GM04504 (cell line): ENCODE measurements around the gene NTPCR.
"Not testable (repeated sequence)": the region's sequence is repeated elsewhere in the genome, so short reads cannot be mapped to it uniquely, and the experiment has no call there.

Experiments used
- DNase-seq: peaks from one replicate; pipeline ENCODE4 v3.0.0-alpha.2; 2012; ENCODE audit warnings: low read depth

The NTPCR gene

GRCh38 chr1:232950197-232951176 lies at the start of gene NTPCR:
TSS of gene NTPCR (plus strand) at chr1:232950611. CDS start at chr1:232950711, 100 bp downstream.
- peak; percentile 82 for DNase-seq

- no peak for DNase-seq
Observed at GRCh38 chr1:232900818-232901217, 49.6 kb upstream of the NTPCR start.

GRCh38 chr1:232901255-232901654 lies 49.2 kb upstream of the NTPCR start:
- no peak for DNase-seq

GRCh38 chr1:232902774-232903350 lies 47.5 kb upstream of the NTPCR start:
- no peak for DNase-seq

DNA sequence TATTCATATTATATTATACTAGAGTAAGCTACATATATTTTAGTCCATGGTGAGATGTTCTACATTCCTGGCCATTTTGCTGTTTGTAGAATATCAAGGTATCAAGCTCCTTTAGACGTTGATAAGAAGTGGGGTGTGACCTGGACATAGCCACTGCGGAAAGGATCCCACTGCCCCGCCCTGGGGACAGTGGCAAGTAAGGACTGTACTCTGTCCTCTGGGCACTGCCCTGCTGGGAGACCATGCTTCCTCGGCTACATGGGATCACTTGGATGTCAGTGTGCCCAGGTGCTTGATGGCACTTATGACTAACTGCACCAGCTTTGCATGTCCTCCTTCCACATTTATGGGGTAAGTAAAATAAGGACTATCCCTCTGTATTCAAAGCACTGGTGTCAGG lies 46.3 kb upstream of the NTPCR start:
- no peak for DNase-seq

- DNase-seq, result peak; percentile 59
Observed at GRCh38 chr1:232904566-232904965, 45.8 kb upstream of the NTPCR start.

DNA sequence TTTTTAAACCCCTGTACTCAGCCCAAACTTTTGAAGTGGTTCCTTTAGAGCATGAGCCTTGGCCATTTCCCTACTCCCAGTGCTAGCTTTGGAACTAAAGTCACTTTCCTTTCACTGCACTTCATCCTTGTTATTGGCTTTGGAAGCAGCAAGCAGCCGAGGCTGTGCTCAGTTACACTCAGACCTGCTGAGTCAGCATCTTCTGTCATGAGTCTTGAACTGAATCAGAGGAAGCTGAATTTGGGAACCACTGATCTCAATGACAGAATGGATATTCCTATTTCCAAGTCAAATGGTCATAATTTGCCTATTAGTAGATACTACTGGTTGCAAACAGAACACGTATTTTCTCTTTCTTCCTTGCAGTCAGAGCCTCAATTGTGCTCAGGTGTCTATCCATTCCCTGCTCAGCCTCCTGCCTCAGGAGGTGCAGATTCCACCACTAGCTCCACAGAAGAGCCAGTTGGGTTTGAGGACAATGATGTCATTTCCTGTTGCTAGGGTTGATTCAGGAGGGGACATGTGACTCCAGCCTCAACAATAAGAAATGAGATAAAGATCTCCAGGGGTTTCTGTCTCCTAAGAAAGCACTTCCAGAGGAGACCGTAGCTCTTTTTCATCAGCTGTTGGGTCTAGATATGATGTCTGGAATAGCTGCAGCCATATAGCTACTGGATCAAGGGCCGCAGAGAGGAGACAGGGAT lies 44.9 kb upstream of the NTPCR start:
- DNase-seq, result no peak

DNA sequence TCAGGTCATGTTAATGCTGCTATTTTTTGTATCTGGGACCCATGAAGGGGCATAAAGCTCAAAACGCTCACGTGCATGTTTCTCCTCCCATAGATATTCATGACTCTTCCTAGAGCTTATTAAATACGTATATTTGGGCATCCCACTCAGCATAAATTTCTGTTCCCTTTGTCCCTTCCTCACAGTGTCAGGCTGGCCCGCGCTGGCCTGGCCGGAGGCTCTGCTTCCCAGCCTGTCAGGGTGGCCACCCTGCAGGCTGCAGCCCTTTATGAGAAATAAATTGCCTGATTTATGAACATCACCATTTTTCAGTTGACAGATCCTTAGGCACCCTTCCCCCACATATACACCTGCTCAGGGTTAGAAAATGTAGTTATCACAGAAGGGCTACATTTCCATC lies 44.0 kb upstream of the NTPCR start:
- DNase-seq, result no peak

- no peak for DNase-seq
Observed at GRCh38 chr1:232908831-232909230, 41.6 kb upstream of the NTPCR start.

- DNase-seq, result no peak
Observed at GRCh38 chr1:232909752-232910151, 40.7 kb upstream of the NTPCR start.

GRCh38 chr1:232911027-232911599 lies 39.3 kb upstream of the NTPCR start:
- no peak for DNase-seq

GRCh38 chr1:232912845-232913580 lies 37.4 kb upstream of the NTPCR start:
- no peak for DNase-seq

GRCh38 chr1:232914271-232914670 lies 36.1 kb upstream of the NTPCR start:
- DNase-seq, result not testable (repeated sequence)

DNA sequence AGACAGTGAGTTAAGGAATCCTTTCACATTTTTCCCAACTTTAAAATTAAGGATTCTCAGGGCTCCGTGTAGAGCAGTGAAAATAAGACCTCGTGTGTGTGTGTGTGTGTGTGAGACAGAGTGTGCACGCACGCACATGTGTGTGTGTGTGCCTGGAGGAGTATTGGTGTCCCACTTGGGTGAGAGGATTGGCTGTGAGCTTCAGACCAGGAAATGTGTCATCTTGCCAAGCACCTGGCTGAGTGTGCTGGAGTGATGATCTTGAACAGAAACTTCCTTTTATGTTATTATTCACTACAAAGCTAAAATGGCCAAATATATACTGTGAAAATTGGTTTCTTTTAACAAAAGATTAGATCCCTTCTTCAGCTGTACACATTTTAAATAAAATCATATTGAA lies 35.2 kb upstream of the NTPCR start:
- DNase-seq, result no peak

- DNase-seq, result no peak
Observed at GRCh38 chr1:232917053-232917452, 33.4 kb upstream of the NTPCR start.

DNA sequence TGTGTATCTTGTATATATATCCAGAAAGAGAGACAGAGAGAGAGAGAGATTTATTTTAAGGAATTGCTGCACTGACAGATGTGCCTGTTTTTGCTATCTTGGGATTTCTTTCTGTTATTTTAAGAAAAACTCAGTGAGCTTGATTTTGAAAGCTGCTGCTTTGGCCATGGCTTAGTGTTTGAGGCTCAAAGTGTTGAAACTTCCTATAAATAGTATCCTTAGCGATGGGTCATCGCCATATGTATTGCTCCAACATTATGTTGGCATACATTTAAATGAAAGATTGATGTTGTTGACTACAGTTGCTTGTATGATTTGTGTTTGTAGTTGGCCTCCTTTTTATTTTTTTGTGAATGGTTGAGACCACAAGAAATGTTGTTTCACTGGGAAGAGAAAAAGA lies 29.0 kb upstream of the NTPCR start:
- no peak for DNase-seq

- peak; percentile 62 for DNase-seq
Observed at GRCh38 chr1:232922485-232922884, 27.9 kb upstream of the NTPCR start.

DNA sequence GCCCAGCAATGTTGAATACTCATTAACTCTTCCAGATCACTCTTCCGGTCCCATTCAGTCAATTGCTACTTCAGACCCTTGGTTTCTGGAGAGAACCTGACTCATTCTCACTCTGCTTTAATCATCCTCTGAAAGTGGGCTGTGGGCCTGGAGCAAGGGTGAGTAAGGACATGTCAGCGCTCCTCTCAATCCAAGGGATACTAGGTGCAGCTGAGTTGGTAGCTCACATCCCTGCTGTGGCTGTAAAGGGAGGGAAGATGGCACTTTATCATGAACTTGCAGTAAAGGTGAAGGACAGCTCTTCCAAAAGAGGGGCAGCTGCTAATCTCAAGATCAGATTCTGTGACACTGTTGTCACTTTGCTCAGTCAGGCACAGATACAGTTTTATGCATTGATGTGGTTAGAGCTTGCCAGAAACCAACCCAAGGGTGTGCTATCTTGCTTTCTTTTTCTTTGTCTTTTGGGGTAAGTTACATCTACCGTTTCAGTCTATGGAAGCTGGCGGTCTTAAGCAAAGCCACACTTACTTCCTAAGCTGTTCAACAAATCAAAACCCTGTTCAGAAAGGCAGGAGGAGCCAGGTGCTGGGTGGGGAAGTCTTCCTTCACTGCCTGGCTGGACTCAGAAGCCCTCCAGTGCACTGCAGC lies 26.5 kb upstream of the NTPCR start:
- peak; percentile 52 for DNase-seq

DNA sequence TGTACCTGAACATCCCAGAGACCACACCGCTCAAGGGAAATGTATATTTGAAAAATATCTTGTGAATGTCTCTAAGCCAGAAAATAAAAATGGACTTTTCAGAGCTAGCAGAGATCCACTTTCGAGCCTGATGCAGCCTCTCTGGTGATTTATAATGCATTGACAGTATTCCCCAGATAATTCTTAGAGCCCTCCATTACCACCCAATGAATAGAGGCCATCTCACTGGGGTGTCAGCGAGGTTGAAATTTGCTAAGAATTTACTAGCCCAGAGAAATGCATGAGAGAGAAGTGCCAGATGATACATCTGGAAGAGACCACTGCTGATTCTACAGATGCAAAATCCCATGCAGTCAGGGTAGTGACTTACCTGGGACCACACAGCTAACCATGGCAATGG lies 25.5 kb upstream of the NTPCR start:
- no peak for DNase-seq

DNA sequence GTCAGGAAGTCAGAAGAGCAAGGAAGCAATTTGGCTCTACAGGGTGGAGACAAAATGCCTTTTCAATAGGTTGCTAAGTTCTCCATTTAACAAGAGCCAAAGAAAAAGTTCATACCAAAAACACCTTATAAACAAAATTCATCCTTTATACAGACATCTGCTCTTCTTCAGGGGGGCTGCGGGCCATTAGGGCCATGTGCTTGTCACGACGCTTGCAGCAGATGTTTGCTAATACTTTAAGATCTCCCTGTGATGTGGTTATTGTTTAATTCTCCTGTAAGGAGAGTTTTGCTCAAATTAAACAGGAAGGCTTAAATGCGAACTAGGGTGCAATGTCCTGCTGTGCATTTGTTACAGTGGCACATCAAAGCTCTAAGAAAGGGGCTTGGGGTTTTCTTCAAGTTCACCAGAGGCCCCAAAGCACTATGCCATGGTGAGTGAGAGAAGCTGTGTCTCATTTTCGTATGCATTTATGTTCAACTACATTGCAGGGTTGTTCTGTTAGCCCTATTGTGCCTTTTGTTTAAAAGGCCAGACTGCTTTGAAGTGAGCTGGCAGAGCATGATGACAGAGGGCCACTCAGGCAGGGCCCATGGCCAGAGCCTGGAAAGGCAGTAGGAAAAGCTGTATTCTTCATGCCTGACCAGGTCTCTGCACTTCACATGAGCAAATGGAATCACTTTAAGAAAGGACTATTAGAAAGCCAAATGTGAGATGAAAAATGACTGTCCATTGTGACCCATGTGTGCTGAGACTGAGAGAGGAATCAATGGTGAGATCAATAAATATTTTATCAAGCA lies 24.8 kb upstream of the NTPCR start:
- no peak for DNase-seq
